ENCODE measurements around the gene ZCCHC3.

The ZCCHC3 gene

GRCh38 chr20:316316-317068 lies 19.1 kb downstream of the ZCCHC3 start:
- Histone ChIP-seq H3K27ac (no peak overlapping the region), H3K9me3 (no peaks in the 10 kb centered on the region), H3K36me3 (peaks cover 0 to 6% (median 3%) of the 10 kb centered on the region in 3 donors), H3K4me3 (no peak overlapping the region), H3K27me3 (no peaks in the 10 kb centered on the region), H3K4me1 (no peaks in the 10 kb centered on the region)
- TF ChIP-seq CTCF (IDR thresholded peaks at IDR 0.05), result no peak
- DNase-seq, result no peak
- intact Hi-C loops (cut with DNase I; ENCODE audit: low total_unique reads), result no loop called here

GRCh38 chr20:324177-325044 lies 27.0 kb downstream of the ZCCHC3 start:
- peak; percentile 89 to 96 for DNase-seq
- Histone ChIP-seq H3K4me1 (peaks cover 0 to 31% (median 20%) of the 10 kb centered on the region in 4 donors), H3K27me3 (no peaks in the 10 kb centered on the region), H3K4me3 (peak overlapping the region; percentile 73 to 92), H3K9me3 (no peaks in the 10 kb centered on the region), H3K36me3 (peaks cover 0 to 6% (median 3%) of the 10 kb centered on the region in 3 donors), H3K27ac (peak overlapping the region; percentile 95 to 96)
- peak; percentile 40 to 44 for TF ChIP-seq CTCF (IDR thresholded peaks at IDR 0.05)
- intact Hi-C loops (cut with DNase I; ENCODE audit: low total_unique reads), result loop anchor here (2.0 kb wide), 1 partner anchor 28 kb away; the partner anchor contains the start of gene ZCCHC3

- Histone ChIP-seq H3K27ac (peak within 1 kb of the TSS; percentile 95 to 96), H3K27me3 (no peaks in the 10 kb centered on the region), H3K36me3 (peaks cover 0 to 5% (median 3%) of the 10 kb centered on the region in 3 donors), H3K4me1 (peaks cover 0 to 40% (median 22%) of the 10 kb centered on the region in 4 donors), H3K9me3 (no peaks in the 10 kb centered on the region), H3K4me3 (peak within 1 kb of the TSS; percentile 73 to 92)
- TF ChIP-seq CTCF (IDR thresholded peaks at IDR 0.05), result no peak
- peak; percentile 97 to 99 for DNase-seq
- intact Hi-C loops (cut with DNase I; ENCODE audit: low total_unique reads), result loop anchor here (2.0 kb wide), 1 partner anchor 28 kb away; the partner anchor contains the start of gene ZCCHC3
Observed at GRCh38 chr20:325045-325888, 27.9 kb downstream of the ZCCHC3 start, which contains the start of gene SOX12. Gene SOX12 (plus strand): TSS chr20:325552. CDS start chr20:325925, 373 bp downstream.

GRCh38 chr20:325889-326644 lies 28.7 kb downstream of the ZCCHC3 start:
- Histone ChIP-seq H3K4me3 (peak overlapping the region; percentile 73 to 92), H3K4me1 (peaks cover 0 to 44% (median 23%) of the 10 kb centered on the region in 4 donors), H3K27ac (peak overlapping the region; percentile 95 to 96), H3K36me3 (no peaks in the 10 kb centered on the region), H3K27me3 (no peaks in the 10 kb centered on the region), H3K9me3 (no peaks in the 10 kb centered on the region)
- intact Hi-C loops (cut with DNase I; ENCODE audit: low total_unique reads), result loop anchor here (2.0 kb wide), 1 partner anchor 29 kb away; the partner anchor contains the start of gene ZCCHC3
- DNase-seq, result peak; percentile 64 to 86
- TF ChIP-seq CTCF (IDR thresholded peaks at IDR 0.05), result no peak
